Measurements from ENCODE around the gene ESRP2.

DNA sequence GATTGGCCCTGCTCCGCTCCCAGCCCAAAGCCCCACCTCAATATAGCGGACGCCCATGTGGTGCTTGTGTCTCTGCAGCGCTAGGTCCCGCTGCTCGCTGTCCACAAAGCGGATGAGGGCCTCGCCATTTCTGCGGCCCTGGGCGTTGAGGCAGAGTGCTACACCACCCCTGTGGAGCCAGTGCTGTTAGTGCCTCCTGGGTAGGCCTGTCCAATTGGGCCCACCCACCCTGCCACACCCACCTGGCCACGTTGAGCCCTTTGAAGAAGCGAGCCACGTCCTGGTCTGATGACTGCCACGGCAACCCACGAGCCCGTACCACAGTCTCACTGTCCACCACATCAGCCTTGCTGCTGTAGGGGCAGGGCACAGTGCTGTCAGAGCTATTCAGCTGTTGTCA lies 3.6 kb downstream of the ESRP2 start:
- TF ChIP-seq, protein P1, sequence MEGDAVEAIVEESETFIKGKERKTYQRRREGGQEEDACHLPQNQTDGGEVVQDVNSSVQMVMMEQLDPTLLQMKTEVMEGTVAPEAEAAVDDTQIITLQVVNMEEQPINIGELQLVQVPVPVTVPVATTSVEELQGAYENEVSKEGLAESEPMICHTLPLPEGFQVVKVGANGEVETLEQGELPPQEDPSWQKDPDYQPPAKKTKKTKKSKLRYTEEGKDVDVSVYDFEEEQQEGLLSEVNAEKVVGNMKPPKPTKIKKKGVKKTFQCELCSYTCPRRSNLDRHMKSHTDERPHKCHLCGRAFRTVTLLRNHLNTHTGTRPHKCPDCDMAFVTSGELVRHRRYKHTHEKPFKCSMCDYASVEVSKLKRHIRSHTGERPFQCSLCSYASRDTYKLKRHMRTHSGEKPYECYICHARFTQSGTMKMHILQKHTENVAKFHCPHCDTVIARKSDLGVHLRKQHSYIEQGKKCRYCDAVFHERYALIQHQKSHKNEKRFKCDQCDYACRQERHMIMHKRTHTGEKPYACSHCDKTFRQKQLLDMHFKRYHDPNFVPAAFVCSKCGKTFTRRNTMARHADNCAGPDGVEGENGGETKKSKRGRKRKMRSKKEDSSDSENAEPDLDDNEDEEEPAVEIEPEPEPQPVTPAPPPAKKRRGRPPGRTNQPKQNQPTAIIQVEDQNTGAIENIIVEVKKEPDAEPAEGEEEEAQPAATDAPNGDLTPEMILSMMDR (IDR thresholded peaks at IDR 0.05), result no peak
- TF ChIP-seq POLR2A (IDR thresholded peaks at IDR 0.05) (no peak), POLR2AphosphoS5 (IDR thresholded peaks at IDR 0.05) (no peak)
